HEK293 (cell line): ENCODE measurements around the gene FAM83F.

ENCODE experiments used
- CTCF ChIP-seq: fragments of 450-650 bp; formaldehyde crosslinking; IDR thresholded peaks from 2 replicates; pipeline ENCODE4 v1.5.1; 2016; ENCODE audit warnings: missing biosample characterization, missing genetic modification characterization
- PATZ1 ChIP-seq: fragments of 450-650 bp; formaldehyde crosslinking; IDR thresholded peaks from 2 replicates; pipeline ENCODE4 v1.5.1; 2016; ENCODE audit warnings: missing biosample characterization, missing genetic modification characterization
- REST ChIP-seq: fragments of 450-650 bp; formaldehyde crosslinking; IDR thresholded peaks from 2 replicates; pipeline ENCODE4 v1.5.1; 2016; ENCODE audit warnings: missing biosample characterization, missing genetic modification characterization
- ZFP37 ChIP-seq: fragments of 450-650 bp; formaldehyde crosslinking; IDR thresholded peaks from 2 replicates; pipeline ENCODE4 v1.5.1; 2016; ENCODE audit warnings: missing biosample characterization, missing genetic modification characterization
- ZNF24 ChIP-seq: fragments of 450-650 bp; formaldehyde crosslinking; IDR thresholded peaks from 2 replicates; pipeline ENCODE4 v1.5.1; 2016; ENCODE audit warnings: missing biosample characterization, missing genetic modification characterization
- ZNF501 ChIP-seq: fragments of 450-650 bp; formaldehyde crosslinking; IDR thresholded peaks from 2 replicates; pipeline ENCODE4 v1.5.1; 2016; ENCODE audit warnings: missing biosample characterization, missing genetic modification characterization
- ZNF629 ChIP-seq: fragments of 450-650 bp; formaldehyde crosslinking; IDR thresholded peaks from 2 replicates; pipeline ENCODE4 v1.5.1; 2017; ENCODE audit warnings: missing biosample characterization, missing genetic modification characterization
- ZNF830 ChIP-seq: fragments of 450-650 bp; IDR thresholded peaks from 2 replicates; pipeline ENCODE4 v1.5.0; 2018; ENCODE audit warnings: missing biosample characterization, missing genetic modification characterization, low read depth, mild to moderate bottlenecking, moderate library complexity

- TF ChIP-seq PATZ1 (tag by site-specific recombination): no peak
- no peak for TF ChIP-seq ZNF501 (tag by site-specific recombination)
- no peak for TF ChIP-seq ZNF830
- no peak for TF ChIP-seq REST
- TF ChIP-seq ZNF24 (tag by site-specific recombination): no peak
- TF ChIP-seq ZFP37 (tag by site-specific recombination): no peak
- TF ChIP-seq CTCF (tag by site-specific recombination): no peak
- no peak for TF ChIP-seq ZNF629
Observed at GRCh38 chr22:39956932-39957664, 37.7 kb upstream of the FAM83F start.
